ENCODE measurements around the gene GSTM2.
"Not testable (repeated sequence)": the region's sequence is repeated elsewhere in the genome, so short reads cannot be mapped to it uniquely, and the experiment has no call there.

DNA sequence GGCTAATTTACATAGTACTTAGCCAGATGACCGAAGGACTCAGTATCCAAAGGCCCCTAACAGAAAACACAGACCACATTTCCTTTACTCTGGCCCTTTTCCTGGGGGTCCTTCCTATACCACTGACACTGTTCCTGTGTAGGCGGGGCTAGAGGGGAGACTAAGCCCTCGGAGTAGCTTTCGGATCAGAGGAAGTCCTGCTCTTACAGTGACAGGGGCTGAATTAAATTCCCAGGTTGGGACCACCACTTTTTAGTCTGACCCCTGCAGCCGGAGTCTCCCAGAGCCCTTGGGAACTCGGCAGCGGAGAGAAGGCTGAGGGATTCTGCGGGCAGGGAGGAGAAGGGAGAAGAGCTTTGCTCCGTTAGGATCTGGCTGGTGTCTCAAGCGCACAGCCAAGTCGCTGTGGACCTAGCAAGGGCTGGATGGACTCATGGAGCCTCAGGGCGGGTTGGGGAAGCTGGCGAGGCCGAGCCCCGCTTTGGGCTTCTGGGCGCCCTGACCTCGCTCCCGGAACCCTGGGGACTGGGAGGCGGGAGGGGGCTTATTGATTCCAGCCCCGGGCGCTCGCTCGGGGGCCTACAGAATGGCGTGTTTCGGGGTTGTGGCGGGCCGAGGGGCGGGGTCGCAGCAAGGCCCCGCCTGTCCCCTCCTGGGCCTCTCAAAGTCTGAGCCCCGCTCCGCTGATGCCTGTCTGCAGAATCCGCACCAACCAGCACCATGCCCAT, 43.9 kb downstream of the GSTM2 start, which contains the start of gene GSTM5:
- TF ChIP-seq, protein P1, sequence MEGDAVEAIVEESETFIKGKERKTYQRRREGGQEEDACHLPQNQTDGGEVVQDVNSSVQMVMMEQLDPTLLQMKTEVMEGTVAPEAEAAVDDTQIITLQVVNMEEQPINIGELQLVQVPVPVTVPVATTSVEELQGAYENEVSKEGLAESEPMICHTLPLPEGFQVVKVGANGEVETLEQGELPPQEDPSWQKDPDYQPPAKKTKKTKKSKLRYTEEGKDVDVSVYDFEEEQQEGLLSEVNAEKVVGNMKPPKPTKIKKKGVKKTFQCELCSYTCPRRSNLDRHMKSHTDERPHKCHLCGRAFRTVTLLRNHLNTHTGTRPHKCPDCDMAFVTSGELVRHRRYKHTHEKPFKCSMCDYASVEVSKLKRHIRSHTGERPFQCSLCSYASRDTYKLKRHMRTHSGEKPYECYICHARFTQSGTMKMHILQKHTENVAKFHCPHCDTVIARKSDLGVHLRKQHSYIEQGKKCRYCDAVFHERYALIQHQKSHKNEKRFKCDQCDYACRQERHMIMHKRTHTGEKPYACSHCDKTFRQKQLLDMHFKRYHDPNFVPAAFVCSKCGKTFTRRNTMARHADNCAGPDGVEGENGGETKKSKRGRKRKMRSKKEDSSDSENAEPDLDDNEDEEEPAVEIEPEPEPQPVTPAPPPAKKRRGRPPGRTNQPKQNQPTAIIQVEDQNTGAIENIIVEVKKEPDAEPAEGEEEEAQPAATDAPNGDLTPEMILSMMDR (IDR thresholded peaks at IDR 0.05) = not testable (repeated sequence)
- not testable (repeated sequence) for TF ChIP-seq POLR2A (IDR thresholded peaks at IDR 0.05)

All from body of pancreas (tissue), 4 donors.